Measurements from ENCODE around the gene RAB11A. TPM values are rescaled to one million over a fixed set of nuclear protein-coding genes. Genes with fewer than 3 reads are reported as not detected.

RAB11A gene
- total RNA-seq: 100 to 1,000 TPM; 106 to 113 TPM

- TF ChIP-seq CTCF (IDR thresholded peaks at IDR 0.05): peak; percentile 19
- peak; percentile 98 for DNase-seq
- POLR2A ChIA-PET: interaction anchor here (0.6 to 2.7 kb wide), 22 partner anchors 9 to 628 kb away, joined by 3 to 18 read pairs (median 3); partner anchors contain the start of genes DENND4A, INTS14, MEGF11 and SNAPC5
- H3K9me3 Mint-ChIP-seq: no peaks in the 10 kb centered on the region
- peak within 1 kb of the TSS; percentile 98 for H3K27ac Mint-ChIP-seq
- peaks cover 4% of the 10 kb centered on the region for H3K27me3 Mint-ChIP-seq
- CTCF ChIA-PET: interaction anchor here (0.7 to 3.6 kb wide), 16 partner anchors 9 to 232 kb away, joined by 3 to 20 read pairs (median 4); partner anchors contain the start of gene DENND4A
- ATAC-seq: peak; percentile 94
- peaks cover 8% of the 10 kb centered on the region for H3K36me3 Mint-ChIP-seq (ENCODE audit: low read depth)
- peak within 1 kb of the TSS; percentile 99 for H3K4me3 Mint-ChIP-seq
- intact Hi-C loops (cut with micrococcal nuclease): no loop called here
- H3K4me1 Mint-ChIP-seq (ENCODE audit: low read depth): peaks cover 30% of the 10 kb centered on the region
Measured at GRCh38 chr15:65869126-65869953, at the start of gene RAB11A. Gene RAB11A, plus strand, starts transcription at chr15:65869491. Its CDS starts 95 bp downstream, at chr15:65869586.

- intact Hi-C loops (cut with micrococcal nuclease): no loop called here
- no peak overlapping the region for H3K4me3 Mint-ChIP-seq
- TF ChIP-seq CTCF (IDR thresholded peaks at IDR 0.05): no peak
- H3K27me3 Mint-ChIP-seq: no peaks in the 10 kb centered on the region
- peaks cover 6% of the 10 kb centered on the region for H3K9me3 Mint-ChIP-seq
- DNase-seq (no peak), ATAC-seq (no peak)
- H3K36me3 Mint-ChIP-seq (ENCODE audit: low read depth): peaks cover 2% of the 10 kb centered on the region
- H3K4me1 Mint-ChIP-seq (ENCODE audit: low read depth): peaks cover 58% of the 10 kb centered on the region
- ChIA-PET POLR2A (interaction anchor here (1.4 to 6.7 kb wide), 3 partner anchors 13 to 51 kb away, joined by 5 to 82 read pairs (median 14); partner anchors contain the start of gene DENND4A), CTCF (interaction anchor here (1.3 to 2.0 kb wide), 3 partner anchors 22 to 29 kb away, joined by 3 to 5 read pairs (median 5); no protein-coding TSS in a partner anchor)
- H3K27ac Mint-ChIP-seq: peak overlapping the region; percentile 92
Measured at GRCh38 chr15:65819563-65819960, 49.7 kb upstream of the RAB11A start.

GRCh38 chr15:65821070-65821469 is 48.2 kb upstream of the RAB11A start:
- Mint-ChIP-seq H3K36me3 (ENCODE audit: low read depth) (peaks cover 2% of the 10 kb centered on the region), H3K4me3 (no peak overlapping the region), H3K4me1 (ENCODE audit: low read depth) (peaks cover 55% of the 10 kb centered on the region), H3K27ac (peak overlapping the region; percentile 55), H3K27me3 (no peaks in the 10 kb centered on the region), H3K9me3 (peaks cover 5% of the 10 kb centered on the region)
- DNase-seq (no peak), ATAC-seq (no peak)
- CTCF ChIA-PET: interaction anchor here (0.9 to 1.3 kb wide), 2 partner anchors 24 to 66 kb away, joined by 3 read pairs; no protein-coding TSS in a partner anchor
- POLR2A ChIA-PET: interaction anchor here (6.7 kb wide), 1 partner anchor 29 kb away, joined by 82 read pairs; the partner anchor contains the start of gene DENND4A
- intact Hi-C loops (cut with micrococcal nuclease): no loop called here
- no peak for TF ChIP-seq CTCF (IDR thresholded peaks at IDR 0.05)

- intact Hi-C loops (cut with micrococcal nuclease): no loop called here
- Mint-ChIP-seq H3K27ac (no peak overlapping the region), H3K27me3 (no peaks in the 10 kb centered on the region), H3K4me1 (ENCODE audit: low read depth) (peaks cover 53% of the 10 kb centered on the region), H3K9me3 (peaks cover 2% of the 10 kb centered on the region), H3K4me3 (no peak overlapping the region), H3K36me3 (ENCODE audit: low read depth) (peaks cover 4% of the 10 kb centered on the region)
- CTCF ChIA-PET: no interaction called here
- ATAC-seq: no peak
- DNase-seq: no peak
- TF ChIP-seq CTCF (IDR thresholded peaks at IDR 0.05): no peak
- POLR2A ChIA-PET: interaction anchor here (1.0 to 2.8 kb wide), 3 partner anchors 10 to 31 kb away, joined by 3 to 13 read pairs (median 3); partner anchors contain the start of gene DENND4A
Measured at GRCh38 chr15:65822316-65822715, 47.0 kb upstream of the RAB11A start.
